Vagina (tissue), 2 donors: ENCODE results near the gene ZFYVE21. TPM values are rescaled to one million over a fixed set of nuclear protein-coding genes. Genes with fewer than 3 reads are reported as not detected.
A peak's percentile ranks its signal among the peaks of the same experiment; 100 is the strongest.

Experiments used
- DNase-seq, 2 donors: peaks; one replicate each; pipeline ENCODE4 v3.0.0-alpha.2; 2017; ENCODE audit errors: extremely low spot score in 2 of 2
- H3K27ac ChIP-seq: fragments of 200-600 bp; sonication (generic); one replicate; pipeline ENCODE4 v1.5.1; 2019
- H3K27me3 ChIP-seq: fragments of 200-600 bp; sonication (generic); one replicate; pipeline ENCODE4 v1.5.1; 2019
- H3K36me3 ChIP-seq, 2 donors: fragments of 200-600 bp; sonication (generic); one replicate each; pipeline ENCODE4 v1.5.1; 2017 to 2019
- H3K4me1 ChIP-seq: fragments of 200-600 bp; sonication (generic); one replicate; pipeline ENCODE4 v1.5.1; 2019
- H3K4me3 ChIP-seq, 2 donors: fragments of 200-600 bp; sonication (generic); 1 replicate in 1 of 2; 2 replicates in 1 of 2; pipeline ENCODE4 v1.5.1; 2016 to 2019
- H3K9me3 ChIP-seq: fragments of 200-600 bp; sonication (generic); one replicate; pipeline ENCODE4 v1.5.1; 2019
- POLR2A ChIP-seq, 2 donors: fragments of 450-650 bp; IDR thresholded peaks; one replicate each; pipeline ENCODE4 v1.6.1; 2017; ENCODE audit warnings: antibody characterized with exemption in 2 of 2, mild to moderate bottlenecking in 2 of 2, moderate library complexity in 2 of 2
- POLR2AphosphoS5 ChIP-seq, 2 donors: sonication (generic); formaldehyde crosslinking; IDR thresholded peaks; one replicate each; pipeline ENCODE4 v1.9.0; 2017; ENCODE audit warnings: antibody characterized with exemption in 2 of 2, mild to moderate bottlenecking in 2 of 2, low read depth in 1 of 2; ENCODE audit not compliant: insufficient read depth in 1 of 2
- intact Hi-C: fragments of 100-400 bp; cut with DNase I; formaldehyde crosslinking; loops from one replicate; pipeline ENCODE4 v1.15.1; 2023
- total RNA-seq: library from RNA; depleted of rRNA; stranded (reverse); fragments of >200 nt; gene quantifications from one replicate; pipeline ENCODE4 v1.2.3, GENCODE V29; 2016
- TF ChIP-seq, protein P1 (sequence below), 3 experiments: fragments of 450-650 bp in 2 of 3; fragments of 200-600 bp in 1 of 3; sonication (generic) in 1 of 3; IDR thresholded peaks; one replicate each; pipeline ENCODE4 v1.5.1; 2017 to 2019; ENCODE audit warnings: antibody characterized with exemption in 3 of 3, mild to moderate bottlenecking in 2 of 3, moderate library complexity in 2 of 3

The ZFYVE21 gene
- total RNA-seq, 1 donor from 2014 or later, result 172 TPM

- Histone ChIP-seq H3K4me1 (peaks cover 72% of the 10 kb centered on the region), H3K4me3 (no peak overlapping the region), H3K36me3 (no peaks in the 10 kb centered on the region), H3K27me3 (no peaks in the 10 kb centered on the region), H3K27ac (peak overlapping the region; percentile 9), H3K9me3 (no peaks in the 10 kb centered on the region)
- DNase-seq, result no peak
- TF ChIP-seq POLR2AphosphoS5 (IDR thresholded peaks at IDR 0.05; ENCODE audit: insufficient read depth in 1 of 2, low read depth in 1 of 2) (no peak), POLR2A (IDR thresholded peaks at IDR 0.05) (no peak)
- TF ChIP-seq, protein P1, sequence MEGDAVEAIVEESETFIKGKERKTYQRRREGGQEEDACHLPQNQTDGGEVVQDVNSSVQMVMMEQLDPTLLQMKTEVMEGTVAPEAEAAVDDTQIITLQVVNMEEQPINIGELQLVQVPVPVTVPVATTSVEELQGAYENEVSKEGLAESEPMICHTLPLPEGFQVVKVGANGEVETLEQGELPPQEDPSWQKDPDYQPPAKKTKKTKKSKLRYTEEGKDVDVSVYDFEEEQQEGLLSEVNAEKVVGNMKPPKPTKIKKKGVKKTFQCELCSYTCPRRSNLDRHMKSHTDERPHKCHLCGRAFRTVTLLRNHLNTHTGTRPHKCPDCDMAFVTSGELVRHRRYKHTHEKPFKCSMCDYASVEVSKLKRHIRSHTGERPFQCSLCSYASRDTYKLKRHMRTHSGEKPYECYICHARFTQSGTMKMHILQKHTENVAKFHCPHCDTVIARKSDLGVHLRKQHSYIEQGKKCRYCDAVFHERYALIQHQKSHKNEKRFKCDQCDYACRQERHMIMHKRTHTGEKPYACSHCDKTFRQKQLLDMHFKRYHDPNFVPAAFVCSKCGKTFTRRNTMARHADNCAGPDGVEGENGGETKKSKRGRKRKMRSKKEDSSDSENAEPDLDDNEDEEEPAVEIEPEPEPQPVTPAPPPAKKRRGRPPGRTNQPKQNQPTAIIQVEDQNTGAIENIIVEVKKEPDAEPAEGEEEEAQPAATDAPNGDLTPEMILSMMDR (IDR thresholded peaks at IDR 0.05), result no peak
- intact Hi-C loops, result no loop called here
These were observed 3.0 kb downstream of the ZFYVE21 start for GRCh38 chr14:103718572-103718971.

GRCh38 chr14:103719751-103720150, 4.1 kb downstream of the ZFYVE21 start:
- intact Hi-C loops, result no loop called here
- H3K4me1 ChIP-seq, result peaks cover 72% of the 10 kb centered on the region
- no peak overlapping the region for H3K4me3 ChIP-seq
- TF ChIP-seq, protein P1 (IDR thresholded peaks at IDR 0.05), result no peak
- TF ChIP-seq POLR2AphosphoS5 (IDR thresholded peaks at IDR 0.05; ENCODE audit: insufficient read depth in 1 of 2, low read depth in 1 of 2) (no peak), POLR2A (IDR thresholded peaks at IDR 0.05) (no peak)
- H3K27me3 ChIP-seq, result no peaks in the 10 kb centered on the region
- no peak overlapping the region for H3K27ac ChIP-seq
- no peak for DNase-seq
- no peaks in the 10 kb centered on the region for H3K36me3 ChIP-seq
- H3K9me3 ChIP-seq, result no peaks in the 10 kb centered on the region

DNA sequence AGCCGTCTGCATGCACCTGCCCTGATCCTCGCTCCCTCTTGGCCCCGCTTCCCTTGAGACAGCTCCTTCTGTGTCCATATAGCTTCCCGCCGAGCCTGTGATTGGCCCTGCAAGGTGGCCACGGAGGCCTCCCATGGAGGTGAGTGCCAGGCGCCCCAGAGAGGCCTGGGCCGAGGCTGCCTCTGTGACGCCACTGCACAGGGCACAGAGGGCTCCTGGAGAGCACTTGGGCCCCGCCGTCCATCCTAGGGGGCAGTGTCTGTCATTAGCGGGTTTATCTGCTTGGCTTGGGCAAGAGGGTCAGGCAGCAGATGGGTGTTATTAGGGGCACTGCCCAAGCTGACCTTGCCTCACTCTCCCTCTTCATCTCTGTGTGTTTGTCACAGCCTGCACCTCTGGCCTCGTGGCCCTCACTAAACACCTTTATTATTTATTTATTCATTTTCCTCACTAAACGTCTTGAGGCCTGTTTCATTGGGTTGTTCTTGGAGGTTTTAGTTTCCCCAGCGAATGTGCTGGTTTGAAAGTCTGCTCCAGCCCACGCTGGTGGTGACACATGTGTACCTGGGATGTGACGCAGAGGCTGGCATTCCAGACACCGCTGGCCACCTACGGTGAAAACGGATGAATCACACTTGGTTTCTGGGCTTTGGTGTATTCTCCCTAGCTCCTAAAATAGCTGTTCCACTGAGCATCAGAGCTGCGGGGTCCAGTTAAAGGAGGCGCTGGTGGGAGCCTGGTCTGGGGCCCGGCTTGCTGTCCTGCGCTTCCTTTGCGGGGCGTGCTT, 5.9 kb downstream of the ZFYVE21 start:
- Histone ChIP-seq H3K36me3 (no peaks in the 10 kb centered on the region), H3K9me3 (no peaks in the 10 kb centered on the region), H3K27ac (no peak overlapping the region), H3K4me1 (peaks cover 79% of the 10 kb centered on the region), H3K4me3 (no peak overlapping the region), H3K27me3 (no peaks in the 10 kb centered on the region)
- TF ChIP-seq POLR2AphosphoS5 (IDR thresholded peaks at IDR 0.05; ENCODE audit: insufficient read depth in 1 of 2, low read depth in 1 of 2), result no peak
- intact Hi-C loops, result no loop called here
- no peak for DNase-seq

GRCh38 chr14:103723748-103724081, 8.1 kb downstream of the ZFYVE21 start:
- H3K27me3 ChIP-seq, result no peaks in the 10 kb centered on the region
- H3K27ac ChIP-seq, result peak overlapping the region; percentile 92
- peaks cover 70% of the 10 kb centered on the region for H3K4me1 ChIP-seq
- no peaks in the 10 kb centered on the region for H3K9me3 ChIP-seq
- H3K4me3 ChIP-seq, result no peak overlapping the region
- intact Hi-C loops, result no loop called here
- H3K36me3 ChIP-seq, result peaks cover 0 to 12% of the 10 kb centered on the region in 2 donors
- no peak for DNase-seq
- TF ChIP-seq, protein P1 (IDR thresholded peaks at IDR 0.05), result no peak
- no peak for TF ChIP-seq POLR2A (IDR thresholded peaks at IDR 0.05)
- no peak for TF ChIP-seq POLR2AphosphoS5 (IDR thresholded peaks at IDR 0.05; ENCODE audit: insufficient read depth in 1 of 2, low read depth in 1 of 2)

DNA sequence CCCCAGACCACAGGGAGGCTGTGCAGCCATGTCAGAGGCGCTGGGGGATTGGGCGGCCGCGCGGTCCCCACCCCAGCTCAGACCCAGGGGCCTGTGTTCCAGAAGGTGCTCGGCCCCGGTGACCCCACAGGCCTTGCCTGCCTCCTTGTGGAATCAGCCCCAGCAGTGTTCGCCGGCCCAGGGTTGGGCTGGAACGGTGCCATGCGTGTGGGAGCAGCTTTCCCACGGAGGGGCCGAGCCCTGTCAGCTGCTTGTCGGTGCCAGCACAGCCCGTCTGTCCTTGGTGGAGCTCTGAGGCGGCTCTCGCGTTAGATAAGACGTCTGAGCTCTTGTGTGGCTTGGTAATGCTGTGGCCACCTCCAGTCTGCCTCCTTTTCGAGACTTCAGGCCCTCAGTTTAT, 8.5 kb downstream of the ZFYVE21 start:
- no peak for DNase-seq
- TF ChIP-seq POLR2AphosphoS5 (IDR thresholded peaks at IDR 0.05; ENCODE audit: insufficient read depth in 1 of 2, low read depth in 1 of 2), result peak in 1 of 2 donors; percentile 42
- TF ChIP-seq, protein P1 (IDR thresholded peaks at IDR 0.05), result no peak
- H3K36me3 ChIP-seq, result peaks cover 0 to 15% of the 10 kb centered on the region in 2 donors

More for the DNA sequence above, 8.5 kb downstream of the ZFYVE21 start:
- peaks cover 66% of the 10 kb centered on the region for H3K4me1 ChIP-seq
- no peaks in the 10 kb centered on the region for H3K27me3 ChIP-seq
- intact Hi-C loops, result no loop called here
- no peak overlapping the region for H3K4me3 ChIP-seq
- H3K9me3 ChIP-seq, result no peaks in the 10 kb centered on the region
- peak overlapping the region; percentile 92 for H3K27ac ChIP-seq
